Endodermal cell (in vitro differentiated cells): ENCODE results near the gene EIF4E2. TPM values are rescaled to one million over a fixed set of nuclear protein-coding genes. Genes with fewer than 3 reads are reported as not detected.

ENCODE experiments used
- DNase-seq: peaks from one replicate; pipeline ENCODE4 v3.0.0-alpha.2; 2017
- H3K27ac ChIP-seq: 2 replicates; pipeline ENCODE4 v1.5.1; 2013; ENCODE audit warnings: mild to moderate bottlenecking, low read depth, low read length, moderate library complexity
- H3K27me3 ChIP-seq: 2 replicates; pipeline ENCODE4 v1.6.1; 2013; ENCODE audit warnings: mild to moderate bottlenecking, low read length, moderate library complexity; ENCODE audit not compliant: insufficient read depth, control insufficient read depth, poor library complexity, severe bottlenecking
- H3K36me3 ChIP-seq: 2 replicates; pipeline ENCODE4 v1.7.0; 2013; ENCODE audit warnings: mild to moderate bottlenecking, low read length, moderate library complexity; ENCODE audit not compliant: control insufficient read depth, insufficient read depth
- H3K4me1 ChIP-seq: one replicate; pipeline ENCODE4 v1.7.0; 2013; ENCODE audit warnings: low read length; ENCODE audit not compliant: control insufficient read depth, insufficient read depth
- H3K4me3 ChIP-seq: 2 replicates; pipeline ENCODE4 v1.5.1; 2013; ENCODE audit warnings: mild to moderate bottlenecking, low read length, moderate library complexity
- H3K9ac ChIP-seq: 2 replicates; pipeline ENCODE4 v1.6.1; 2013; ENCODE audit warnings: mild to moderate bottlenecking, low read length, moderate library complexity; ENCODE audit not compliant: poor library complexity, severe bottlenecking; ENCODE audit errors: extremely low read depth
- H3K9me3 ChIP-seq: 2 replicates; pipeline ENCODE4 v1.6.1; 2013; ENCODE audit warnings: mild to moderate bottlenecking, low read length, moderate library complexity; ENCODE audit not compliant: control insufficient read depth
- H3K27ac Mint-ChIP-seq: 2 replicates; pipeline ENCODE4 v1.8.0; 2020; ENCODE audit warnings: mixed read lengths
- H3K27me3 Mint-ChIP-seq: 2 replicates; pipeline ENCODE4 v1.8.0; 2021; ENCODE audit warnings: mild to moderate bottlenecking, mixed read lengths; ENCODE audit not compliant: insufficient read depth
- H3K36me3 Mint-ChIP-seq: 2 replicates; pipeline ENCODE4 v1.8.0; 2020; ENCODE audit warnings: low read depth, mixed read lengths
- H3K4me1 Mint-ChIP-seq: 2 replicates; pipeline ENCODE4 v1.8.0; 2020; ENCODE audit warnings: mixed read lengths
- H3K4me3 Mint-ChIP-seq: 2 replicates; pipeline ENCODE4 v1.8.0; 2020; ENCODE audit warnings: mild to moderate bottlenecking, moderate library complexity, mixed read lengths
- H3K9me3 Mint-ChIP-seq: 2 replicates; pipeline ENCODE4 v1.8.0; 2020; ENCODE audit warnings: mild to moderate bottlenecking, mixed read lengths
- CTCF ChIP-seq: fragments of 200-600 bp; sonication (generic); conservative IDR thresholded peaks from 2 replicates; pipeline ENCODE4 v1.5.0; 2021; ENCODE audit warnings: antibody characterized with exemption, mild to moderate bottlenecking
- WGBS, 2 experiments: methylation state at CpG; one replicate each; pipeline versions ENCODE4 v1.1.5 to v1.1.7; 2013; ENCODE audit warnings: missing lambda C conversion rate in 2 of 2, mixed read lengths in 1 of 2; ENCODE audit not compliant: insufficient coverage in 1 of 2, insufficient read length in 1 of 2; 5-methylcytosine and 5-hydroxymethylcytosine counted together
- total RNA-seq, 2 donors: library from RNA; stranded (reverse); fragmentation: NEBNext Ultra II Directional in 1 of 2; extraction: Animal tissue kit (Norgen Biotek cat#: 25700) in 1 of 2; gene quantifications; 2 replicates in 1 of 2; 3 replicates in 1 of 2; pipeline ENCODE4 v1.2.1, GENCODE V29; 2021

Gene EIF4E2
- total RNA-seq, 2 donors from 2014 or later, result 105 to 116 TPM

- H3K36me3 ChIP-seq, result peaks cover 73% of the 10 kb centered on the region
- H3K27ac ChIP-seq, result no peak overlapping the region
- Mint-ChIP-seq H3K36me3 (peaks cover 66% of the 10 kb centered on the region), H3K4me1 (no peaks in the 10 kb centered on the region), H3K27ac (no peak overlapping the region), H3K27me3 (no peaks in the 10 kb centered on the region), H3K9me3 (no peaks in the 10 kb centered on the region), H3K4me3 (no peak overlapping the region)
- H3K4me1 ChIP-seq, result no peaks in the 10 kb centered on the region
- DNase-seq, result no peak
- H3K27me3 ChIP-seq, result no peaks in the 10 kb centered on the region
- TF ChIP-seq CTCF, result no peak
- H3K9me3 ChIP-seq, result no peaks in the 10 kb centered on the region
- H3K4me3 ChIP-seq, result no peak overlapping the region
- 94 to 100% methylated on average over 3 to 8 of the region's 8 CpGs for WGBS, 2 experiments
- H3K9ac ChIP-seq, result no peak overlapping the region
These were observed 23.4 kb downstream of the EIF4E2 start for GRCh38 chr2:232573771-232574435.

GRCh38 chr2:232574674-232575403 is 24.4 kb downstream of the EIF4E2 start:
- no peaks in the 10 kb centered on the region for H3K9me3 ChIP-seq
- no peaks in the 10 kb centered on the region for H3K4me1 Mint-ChIP-seq
- TF ChIP-seq CTCF, result no peak
- H3K9ac ChIP-seq, result no peak overlapping the region
- H3K27ac Mint-ChIP-seq, result no peak overlapping the region
- H3K36me3 ChIP-seq, result peaks cover 67% of the 10 kb centered on the region
- H3K4me3 ChIP-seq, result no peak overlapping the region
- 97 to 100% methylated on average over 2 to 5 of the region's 5 CpGs for WGBS, 2 experiments
- no peak overlapping the region for H3K27ac ChIP-seq
- no peak for DNase-seq
- H3K36me3 Mint-ChIP-seq, result peaks cover 59% of the 10 kb centered on the region
- H3K9me3 Mint-ChIP-seq, result no peaks in the 10 kb centered on the region
- no peaks in the 10 kb centered on the region for H3K27me3 ChIP-seq
- no peak overlapping the region for H3K4me3 Mint-ChIP-seq
- no peaks in the 10 kb centered on the region for H3K4me1 ChIP-seq
- no peaks in the 10 kb centered on the region for H3K27me3 Mint-ChIP-seq

GRCh38 chr2:232575404-232575746 is 24.9 kb downstream of the EIF4E2 start:
- H3K9ac ChIP-seq, result no peak overlapping the region
- DNase-seq, result no peak
- Mint-ChIP-seq H3K27ac (no peak overlapping the region), H3K4me1 (no peaks in the 10 kb centered on the region), H3K36me3 (peaks cover 55% of the 10 kb centered on the region), H3K4me3 (no peak overlapping the region), H3K9me3 (no peaks in the 10 kb centered on the region), H3K27me3 (no peaks in the 10 kb centered on the region)
- TF ChIP-seq CTCF, result no peak
- H3K4me1 ChIP-seq, result no peaks in the 10 kb centered on the region
- no peaks in the 10 kb centered on the region for H3K27me3 ChIP-seq
- WGBS, 2 experiments, result 95 to 100% methylated on average over 1 of the region's 1 CpG
- no peak overlapping the region for H3K27ac ChIP-seq
- H3K4me3 ChIP-seq, result no peak overlapping the region
- peaks cover 70% of the 10 kb centered on the region for H3K36me3 ChIP-seq
- H3K9me3 ChIP-seq, result no peaks in the 10 kb centered on the region
